Transverse colon (tissue), 4 donors: ENCODE data around the gene SLC25A23. TPM values are rescaled to one million over a fixed set of nuclear protein-coding genes. Genes with fewer than 3 reads are reported as not detected.

Experiments used
- DNase-seq: peaks from one replicate; pipeline ENCODE4 v3.0.0-alpha.2; 2019
- H3K27ac ChIP-seq, 4 donors: fragments of 200-600 bp; sonication (generic); 2 replicates each; pipeline ENCODE4 v1.5.1; 2016 to 2018; ENCODE audit warnings: inconsistent platforms in 4 of 4
- H3K27me3 ChIP-seq: fragments of 200-600 bp; sonication (generic); 2 replicates; pipeline ENCODE4 v1.5.1; 2017; ENCODE audit warnings: inconsistent platforms
- H3K36me3 ChIP-seq, 4 donors: fragments of 200-600 bp; sonication (generic); 2 replicates each; pipeline ENCODE4 v1.5.1; 2017 to 2019; ENCODE audit warnings: inconsistent platforms in 4 of 4
- H3K4me1 ChIP-seq, 4 donors: fragments of 200-600 bp; sonication (generic); 2 replicates each; pipeline ENCODE4 v1.5.1; 2017 to 2020; ENCODE audit warnings: inconsistent platforms in 4 of 4
- H3K4me3 ChIP-seq, 4 donors: fragments of 200-600 bp; sonication (generic); 1 replicate in 1 of 4; 2 replicates in 3 of 4; pipeline versions ENCODE4 v1.5.1 to v1.6.1; 2017 to 2019; ENCODE audit warnings: inconsistent platforms in 4 of 4
- H3K9me3 ChIP-seq, 2 donors: fragments of 200-600 bp; sonication (generic); 2 replicates each; pipeline ENCODE4 v1.5.1; 2017 to 2019; ENCODE audit warnings: inconsistent platforms in 2 of 2
- CTCF ChIP-seq, 5 experiments: fragments of 200-600 bp in 3 of 5; fragments of 450-650 bp in 2 of 5; sonication (generic) in 3 of 5; IDR thresholded peaks; 1 replicate in 2 of 5; 2 replicates in 3 of 5; pipeline ENCODE4 v1.5.1; 2016 to 2017; ENCODE audit warnings: antibody characterized with exemption in 5 of 5, inconsistent platforms in 3 of 5, mild to moderate bottlenecking in 2 of 5, moderate library complexity in 1 of 5
- EP300 ChIP-seq: sonication (generic); formaldehyde crosslinking; IDR thresholded peaks from one replicate; pipeline ENCODE4 v1.6.1; 2017; ENCODE audit warnings: antibody characterized with exemption, low read depth
- POLR2A ChIP-seq: fragments of 450-650 bp; IDR thresholded peaks from one replicate; pipeline ENCODE4 v1.6.1; 2016; ENCODE audit warnings: antibody characterized with exemption, mild to moderate bottlenecking, moderate library complexity
- POLR2AphosphoS5 ChIP-seq, 3 donors: sonication (generic); formaldehyde crosslinking; IDR thresholded peaks; one replicate each; pipeline ENCODE4 v1.6.1; 2016; ENCODE audit warnings: antibody characterized with exemption in 3 of 3
- WGBS, 2 donors: methylation state at CpG; one replicate each; pipeline ENCODE4 v1.1.5; 2018; ENCODE audit warnings: low coverage in 1 of 2; 5-methylcytosine and 5-hydroxymethylcytosine counted together
- in situ Hi-C, 4 donors: fragments of 200-750 bp; cut with MboI; loops; one replicate each; pipeline versions ENCODE4 v1.15.0 to v1.15.1; 2017; ENCODE audit warnings: low sequenced_read_pairs in 3 of 4, low pct_ligation_motif_present in 1 of 4, low pct_unique_long_range_greater_than_20kb in 1 of 4
- intact Hi-C: fragments of 100-400 bp; cut with DNase I; formaldehyde crosslinking; loops from one replicate; pipeline ENCODE4 v1.15.1; 2023; ENCODE audit warnings: low total_unique reads
- total RNA-seq, 4 donors: library from RNA; depleted of rRNA; stranded (reverse); fragments of >200 nt; gene quantifications; one replicate each; pipeline ENCODE4 v1.1.0, GENCODE V29; 2016

SLC25A23 gene
- total RNA-seq, 4 donors from 2014 or later, result 77.2 to 216 (median 171) TPM

GRCh38 chr19:6424939-6425731 lies 34.5 kb downstream of the SLC25A23 start:
- intact Hi-C loops, result loop anchor here (10.0 kb wide), 1 partner anchor 1200 kb away; the partner anchor contains the start of genes PET100 and XAB2
- peak overlapping the region in 3 of 4 donors; percentile 3 to 41 (median 7) for H3K4me3 ChIP-seq
- peak; percentile 100 for DNase-seq
- no peaks in the 10 kb centered on the region for H3K27me3 ChIP-seq
- H3K36me3 ChIP-seq, result peaks cover 0 to 9% (median 3%) of the 10 kb centered on the region in 4 donors
- H3K4me1 ChIP-seq, result peaks cover 8 to 29% (median 20%) of the 10 kb centered on the region in 4 donors
- no peaks in the 10 kb centered on the region for H3K9me3 ChIP-seq
- 0 to 16% methylated on average over 11 to 28 of the region's 43 CpGs for WGBS, 2 donors
- TF ChIP-seq CTCF (IDR thresholded peaks at IDR 0.05) (no peak), POLR2AphosphoS5 (IDR thresholded peaks at IDR 0.05) (peak in 2 of 3 donors; percentile 22 to 23), EP300 (no peak), POLR2A (no peak)
- in situ Hi-C loops, result no loop called here
- H3K27ac ChIP-seq, result peak overlapping the region; percentile 77 to 91 (median 86)

- peak within 1 kb of the TSS; percentile 73 to 95 (median 83) for H3K4me3 ChIP-seq
- peaks cover 8 to 29% (median 20%) of the 10 kb centered on the region in 4 donors for H3K4me1 ChIP-seq
- in situ Hi-C loops, result no loop called here
- peaks cover 0 to 14% (median 6%) of the 10 kb centered on the region in 4 donors for H3K36me3 ChIP-seq
- no peak for DNase-seq
- intact Hi-C loops, result loop anchor here (10.0 kb wide), 1 partner anchor 1200 kb away; the partner anchor contains the start of genes PET100 and XAB2
- no peaks in the 10 kb centered on the region for H3K9me3 ChIP-seq
- TF ChIP-seq CTCF (IDR thresholded peaks at IDR 0.05) (no peak), POLR2A (peak; percentile 62), POLR2AphosphoS5 (IDR thresholded peaks at IDR 0.05) (peak; percentile 87 to 93 (median 90)), EP300 (no peak)
- 0% methylated on average over 17 of the region's 114 CpGs; no CpG with 5 or more reads in 1 of the 2 donors for WGBS, 2 donors
- H3K27ac ChIP-seq, result peak within 1 kb of the TSS; percentile 77 to 91 (median 86)
- H3K27me3 ChIP-seq, result no peaks in the 10 kb centered on the region
These were observed 35.2 kb downstream of the SLC25A23 start, which contains the start of gene KHSRP for GRCh38 chr19:6424195-6424938. Gene KHSRP, minus strand, starts transcription at chr19:6424811. Its CDS starts 110 bp downstream, at chr19:6424701.

DNA sequence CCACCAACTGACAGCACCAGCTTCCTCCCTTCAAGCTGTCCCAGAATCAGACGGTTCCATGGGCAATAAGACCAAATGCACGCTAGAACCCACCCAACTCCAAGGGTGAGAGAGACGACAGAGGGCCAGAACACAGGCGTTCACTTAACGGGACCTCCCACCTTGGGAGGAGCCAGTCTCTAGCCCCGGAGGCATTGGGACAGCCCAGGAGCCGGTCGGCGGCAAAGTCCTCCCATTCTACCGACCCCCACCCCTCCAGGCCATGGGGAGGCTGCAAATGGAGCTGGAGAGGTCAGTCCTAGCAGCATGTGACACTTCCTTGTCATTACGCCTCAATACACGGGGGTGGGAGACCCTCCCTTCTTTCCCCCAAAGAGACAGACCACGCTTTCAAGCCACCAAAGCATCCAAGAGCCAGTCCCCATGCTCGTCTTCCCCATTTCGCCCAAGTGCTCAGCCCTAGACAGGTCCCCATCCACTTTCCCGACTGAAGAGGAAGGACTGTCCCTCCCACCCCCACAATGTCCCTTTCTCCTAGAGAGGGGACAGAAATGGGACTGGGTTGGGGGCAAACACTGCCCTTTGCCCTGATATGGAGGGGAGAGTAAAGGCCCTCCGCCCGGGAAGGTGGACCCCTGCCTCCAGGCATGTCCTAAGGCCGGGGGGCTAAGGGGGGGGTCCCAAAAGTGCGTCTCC lies 35.9 kb downstream of the SLC25A23 start:
- DNase-seq, result peak; percentile 39
- intact Hi-C loops, result loop anchor here (1.0 to 10.0 kb wide), 3 partner anchors 30 to 1201 kb away; partner anchors contain the start of genes GTF2F1, PET100, PSPN and XAB2

More for the DNA sequence above, 35.9 kb downstream of the SLC25A23 start:
- 0 to 1% methylated on average over 6 to 16 of the region's 20 CpGs for WGBS, 2 donors
- H3K27me3 ChIP-seq, result no peaks in the 10 kb centered on the region
- in situ Hi-C loops, result no loop called here
- TF ChIP-seq POLR2AphosphoS5 (IDR thresholded peaks at IDR 0.05) (no peak), POLR2A (no peak), EP300 (no peak), CTCF (IDR thresholded peaks at IDR 0.05) (no peak)
- peaks cover 8 to 29% (median 20%) of the 10 kb centered on the region in 4 donors for H3K4me1 ChIP-seq
- H3K27ac ChIP-seq, result peak overlapping the region; percentile 72 to 85 (median 81)
- peak overlapping the region; percentile 73 to 95 (median 83) for H3K4me3 ChIP-seq
- H3K36me3 ChIP-seq, result peaks cover 0 to 16% (median 7%) of the 10 kb centered on the region in 4 donors
- H3K9me3 ChIP-seq, result no peaks in the 10 kb centered on the region
